Cerebellar nuclear complex (tissue), 1 donor: ENCODE results near the gene SSX2IP.
"Not testable (repeated sequence)": the region's sequence is repeated elsewhere in the genome, so short reads cannot be mapped to it uniquely, and the experiment has no call there.

Source experiments
- DNase-seq, 2 experiments: peaks; one replicate each; lab custom pipeline; 2025; lab: John Stamatoyannopoulos, UW

SSX2IP gene

DNA sequence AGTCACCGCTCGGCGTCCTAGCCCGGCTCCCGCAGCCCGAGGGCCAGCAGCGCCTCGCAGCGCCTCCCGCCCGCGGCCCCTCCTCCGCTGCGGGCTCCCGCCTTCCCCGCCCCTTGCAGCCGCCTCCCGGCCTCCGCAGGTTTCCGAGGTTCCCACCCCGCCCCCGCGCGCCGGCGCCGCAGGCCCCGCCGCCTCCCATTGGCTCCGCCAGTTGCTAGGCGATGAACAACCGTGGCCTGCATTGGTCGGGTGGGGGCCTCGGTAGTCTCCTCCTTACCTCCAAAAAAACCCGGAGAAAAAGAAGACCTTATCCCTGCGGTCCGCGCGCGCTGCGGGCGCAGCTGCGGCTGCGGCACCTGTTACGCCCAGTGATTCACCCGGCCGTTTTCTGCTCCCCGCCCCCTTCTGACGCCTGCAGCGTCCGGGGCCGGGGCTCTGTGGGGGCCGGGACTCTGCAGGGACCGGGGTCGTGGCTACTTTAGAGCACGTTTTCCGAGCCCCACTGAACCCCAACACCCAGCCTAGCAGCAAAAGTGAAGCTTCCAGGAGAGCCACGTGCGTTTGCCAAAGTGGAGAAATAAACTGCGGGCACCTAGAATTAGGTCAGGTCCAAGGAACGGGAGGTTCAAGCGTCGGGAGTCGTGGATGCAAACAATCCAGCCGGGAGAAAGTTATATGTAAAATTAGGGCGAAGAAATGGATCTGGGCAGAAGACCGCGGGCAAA is at the start of gene SSX2IP:
TSS of gene SSX2IP (minus strand) at position 65 of the 725 bp plus-strand sequence. CDS start 19,242 bp downstream, outside the sequence.
- peak; percentile 74 to 96 for DNase-seq

DNA sequence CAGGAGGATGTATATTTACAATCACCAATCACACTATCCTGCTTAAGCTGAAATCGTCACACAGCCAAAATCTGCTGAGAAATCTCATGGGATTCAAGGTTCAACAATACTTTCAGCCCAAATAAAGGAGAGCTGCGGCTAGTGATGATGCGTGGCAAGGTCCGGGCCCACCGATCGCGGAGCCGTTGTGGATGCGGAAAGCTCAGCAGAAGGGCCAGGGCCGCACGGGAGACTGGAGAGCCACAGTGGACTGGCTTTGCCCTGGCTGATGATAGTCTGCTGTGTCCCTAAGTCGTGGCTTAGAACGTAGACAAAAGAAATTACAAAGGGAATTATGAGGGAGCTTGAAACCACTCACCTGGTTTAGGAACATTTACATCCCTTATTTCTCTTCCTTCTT is 48.0 kb upstream of the SSX2IP start:
- no peak for DNase-seq

GRCh38 chr1:84737590-84737989 is 47.3 kb upstream of the SSX2IP start:
- no peak for DNase-seq

GRCh38 chr1:84736944-84737343 is 46.7 kb upstream of the SSX2IP start:
- no peak for DNase-seq

- no peak for DNase-seq
Observed at GRCh38 chr1:84736445-84736844, 46.2 kb upstream of the SSX2IP start.

DNA sequence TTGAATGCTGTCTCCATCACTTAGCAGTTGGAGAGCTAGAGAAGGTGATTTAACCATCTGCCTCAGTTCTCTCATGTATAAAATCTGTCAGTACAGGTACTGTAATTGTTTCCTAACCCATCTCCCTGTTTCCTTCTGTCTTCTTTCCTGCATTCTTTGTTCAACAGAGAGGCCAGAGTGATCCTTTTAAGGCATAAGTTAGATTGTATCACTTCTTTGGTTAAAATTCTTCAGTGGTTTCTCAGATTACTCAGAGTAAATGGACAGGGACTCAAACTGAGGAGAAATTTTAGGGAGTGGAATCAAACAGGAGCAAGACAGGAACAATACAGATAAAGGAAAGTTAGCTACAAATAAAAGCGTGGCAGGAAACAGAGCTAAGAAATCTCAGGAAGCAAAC is 45.2 kb upstream of the SSX2IP start:
- no peak for DNase-seq

DNA sequence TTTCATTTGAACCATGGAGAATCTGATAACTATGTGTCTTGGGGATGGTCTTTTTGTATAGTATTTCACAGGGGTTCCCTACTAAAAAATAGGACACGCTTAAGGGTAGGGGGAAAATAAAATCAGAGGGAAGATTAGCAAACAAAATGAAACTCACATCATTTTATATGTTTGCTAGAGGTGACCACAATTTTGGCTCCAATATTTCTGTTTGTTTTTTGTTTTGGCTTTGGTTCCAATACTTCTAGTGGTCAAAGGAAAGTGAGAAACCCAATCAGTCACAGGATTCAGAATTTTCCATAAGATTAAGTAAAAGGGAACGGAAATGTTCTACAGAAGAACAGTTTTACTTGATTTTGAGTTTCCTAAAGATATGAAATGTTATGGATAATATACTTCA is 42.3 kb upstream of the SSX2IP start:
- no peak for DNase-seq

DNA sequence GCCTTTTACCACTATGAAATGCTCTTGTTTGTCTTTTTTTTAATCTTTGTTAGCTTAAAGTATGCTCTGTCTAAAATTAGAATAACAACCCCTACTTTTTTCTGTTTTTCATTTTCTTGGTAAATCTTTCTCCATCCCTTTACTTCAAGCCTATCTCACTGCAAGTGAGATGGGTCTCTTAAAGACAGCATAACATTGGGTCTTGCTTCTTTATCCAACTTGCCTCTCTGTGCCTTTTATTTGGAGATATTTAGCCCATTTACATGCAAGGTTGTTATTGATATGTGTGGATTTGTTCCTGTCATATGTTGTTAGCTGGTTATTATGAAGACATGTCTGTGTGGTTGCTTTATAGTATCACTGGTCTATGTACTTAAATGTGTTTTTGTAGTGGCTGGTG is 41.3 kb upstream of the SSX2IP start:
- DNase-seq = no peak

GRCh38 chr1:84727711-84728110 is 37.5 kb upstream of the SSX2IP start:
- DNase-seq = not testable (repeated sequence)

- DNase-seq = no peak
Observed at GRCh38 chr1:84726593-84727499, 36.6 kb upstream of the SSX2IP start.

GRCh38 chr1:84724128-84724860 is 34.0 kb upstream of the SSX2IP start:
- DNase-seq = no peak

GRCh38 chr1:84722794-84723193 is 32.5 kb upstream of the SSX2IP start:
- DNase-seq = no peak

DNA sequence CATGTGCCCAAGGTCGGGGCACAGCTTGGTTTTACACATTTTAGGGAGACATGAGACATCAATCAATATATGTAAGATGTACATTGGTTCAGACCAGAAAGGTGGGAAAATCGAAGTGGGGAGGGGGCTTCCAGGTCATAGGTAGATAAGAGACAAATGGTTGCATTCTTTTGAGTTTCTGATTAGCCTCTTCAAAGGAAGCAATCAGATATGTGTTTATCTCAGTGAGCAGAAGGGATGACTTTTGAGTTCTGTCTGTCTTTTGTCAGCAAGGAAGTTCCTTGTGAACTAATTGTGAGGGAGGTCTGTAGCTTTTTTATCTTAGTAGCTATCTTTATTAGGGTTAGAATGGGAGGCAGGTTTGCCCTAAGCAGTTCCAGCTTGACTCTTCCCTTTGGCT is 31.6 kb upstream of the SSX2IP start:
- not testable (repeated sequence) for DNase-seq

DNA sequence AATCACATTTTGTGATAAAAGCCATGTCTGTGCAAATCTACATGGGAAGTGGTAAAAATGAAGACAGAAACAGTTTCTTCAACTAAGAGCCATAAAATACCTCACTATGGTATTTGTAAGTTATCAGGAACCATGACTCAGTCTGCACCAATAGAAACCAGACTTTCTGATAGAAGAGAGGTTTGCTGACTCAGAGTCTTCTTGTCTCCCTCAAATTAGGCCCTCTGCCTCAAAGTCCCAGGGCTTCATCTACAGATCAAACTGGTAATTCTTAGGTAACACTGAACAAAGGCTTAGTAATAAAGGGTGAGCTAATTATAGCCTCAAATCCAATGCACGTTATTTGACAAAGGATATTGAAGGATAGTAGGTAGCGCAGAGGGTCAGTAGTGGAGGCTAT is 30.9 kb upstream of the SSX2IP start:
- no peak for DNase-seq

- DNase-seq = no peak
Observed at GRCh38 chr1:84720221-84720780, 30.0 kb upstream of the SSX2IP start.

GRCh38 chr1:84719543-84720217 is 29.4 kb upstream of the SSX2IP start:
- no peak for DNase-seq

DNA sequence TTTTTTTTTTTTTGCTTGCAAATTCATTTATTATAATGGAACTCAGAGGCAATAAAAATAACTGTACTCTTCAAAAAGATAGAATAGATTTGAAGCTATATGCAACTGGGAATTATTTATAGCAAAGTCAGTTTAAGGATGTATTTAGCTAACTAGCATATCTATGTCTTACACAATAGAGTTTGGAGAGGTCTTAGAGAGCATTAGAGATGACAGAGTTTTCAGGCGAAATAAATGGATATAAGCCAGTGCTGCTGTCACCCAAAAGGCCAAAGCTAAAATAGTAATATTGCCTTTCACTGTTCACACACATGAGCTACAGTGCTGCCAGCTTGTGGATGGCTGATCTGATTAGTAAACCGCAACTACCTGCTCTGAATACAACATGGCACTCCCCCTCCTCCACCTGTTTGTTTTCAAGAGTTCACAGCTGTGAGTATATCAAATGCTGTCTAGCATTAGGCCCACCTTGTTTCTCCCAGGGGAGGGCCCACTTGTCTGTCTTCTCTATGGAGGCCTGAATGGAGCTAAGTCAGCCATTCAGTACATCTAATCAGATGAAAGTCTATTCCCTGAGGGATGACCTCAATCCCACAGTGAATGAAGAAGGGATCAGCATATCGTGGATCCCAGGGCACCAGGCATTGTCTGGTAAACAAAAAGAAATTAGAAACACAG is 25.2 kb upstream of the SSX2IP start:
- no peak for DNase-seq

DNA sequence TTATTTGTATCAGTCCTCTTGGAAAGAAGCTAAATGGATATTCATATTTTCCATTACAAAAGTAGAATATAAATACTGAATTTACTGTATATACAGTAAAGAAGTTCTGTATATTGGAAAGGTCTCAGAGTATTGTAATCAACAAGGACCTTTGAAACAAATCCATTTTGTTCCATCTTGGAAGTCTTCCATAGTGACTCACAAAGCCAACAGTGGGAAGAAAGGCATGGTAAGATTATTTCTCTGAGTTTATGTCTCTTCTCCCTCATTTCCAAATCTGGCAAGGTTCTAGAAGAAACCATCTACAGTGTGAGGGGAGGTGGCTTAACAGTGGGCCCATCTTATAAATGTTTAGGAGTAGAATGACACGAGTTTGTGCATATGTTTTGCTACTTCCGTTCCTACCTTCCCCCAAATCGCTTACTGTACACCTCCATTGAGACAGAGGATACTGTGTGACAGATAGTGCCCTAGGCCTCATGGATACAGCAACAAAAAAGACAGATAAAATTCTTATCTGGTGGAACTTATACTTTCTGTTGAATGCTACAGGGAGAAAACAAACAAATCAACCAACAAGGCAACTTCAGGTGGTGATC is 22.1 kb upstream of the SSX2IP start:
- no peak for DNase-seq

GRCh38 chr1:84711869-84712268 is 21.6 kb upstream of the SSX2IP start:
- no peak for DNase-seq

- no peak for DNase-seq
Observed at GRCh38 chr1:84711121-84711520, 20.9 kb upstream of the SSX2IP start.

GRCh38 chr1:84709131-84709530 is 18.9 kb upstream of the SSX2IP start:
- DNase-seq = no peak
